Measurements from ENCODE around the gene RHPN2. TPM values are rescaled to one million over a fixed set of nuclear protein-coding genes. Genes with fewer than 3 reads are reported as not detected.

Gene RHPN2
- total RNA-seq, 2 donors from 2014 or later = 40.0 to 78.3 TPM

DNA sequence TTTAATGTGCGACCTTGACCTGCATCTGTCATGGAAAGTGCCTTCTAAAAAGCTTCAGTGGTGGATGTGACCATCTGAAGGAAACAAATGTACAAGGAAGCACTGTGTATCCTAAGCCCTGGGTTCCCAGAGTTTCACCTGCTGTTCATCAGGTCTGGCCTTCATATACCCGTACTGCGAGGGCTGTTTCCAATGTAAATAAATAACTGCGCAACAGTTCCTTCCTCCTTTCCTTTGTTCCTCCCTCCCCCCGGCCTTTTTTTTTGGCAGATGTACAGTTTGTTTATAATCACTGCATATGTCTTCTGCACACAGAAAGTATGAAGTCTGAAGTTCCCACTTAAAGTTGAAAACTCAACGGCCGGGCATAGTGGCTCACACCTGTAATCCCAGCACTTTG lies 87.4 kb downstream of the RHPN2 start:
- TF ChIP-seq CTCF (IDR thresholded peaks at IDR 0.05) = no peak
- H3K27ac ChIP-seq = peak overlapping the region; percentile 69
- intact Hi-C loops (cut with DNase I) = loop anchor here (5.0 kb wide), 1 partner anchor 140 kb away; no protein-coding TSS in a partner anchor
- peaks cover 2% of the 10 kb centered on the region for H3K4me1 ChIP-seq
- peak; percentile 74 for DNase-seq
- no peaks in the 10 kb centered on the region for H3K36me3 ChIP-seq
- no peaks in the 10 kb centered on the region for H3K9me3 ChIP-seq
- H3K27me3 ChIP-seq = no peaks in the 10 kb centered on the region
- H3K9ac ChIP-seq (ENCODE audit: low read depth in 2 of 2, low read length in 2 of 2) = peak overlapping the region in 1 of 2 donors; percentile 35
- no peak overlapping the region for H3K4me3 ChIP-seq

DNA sequence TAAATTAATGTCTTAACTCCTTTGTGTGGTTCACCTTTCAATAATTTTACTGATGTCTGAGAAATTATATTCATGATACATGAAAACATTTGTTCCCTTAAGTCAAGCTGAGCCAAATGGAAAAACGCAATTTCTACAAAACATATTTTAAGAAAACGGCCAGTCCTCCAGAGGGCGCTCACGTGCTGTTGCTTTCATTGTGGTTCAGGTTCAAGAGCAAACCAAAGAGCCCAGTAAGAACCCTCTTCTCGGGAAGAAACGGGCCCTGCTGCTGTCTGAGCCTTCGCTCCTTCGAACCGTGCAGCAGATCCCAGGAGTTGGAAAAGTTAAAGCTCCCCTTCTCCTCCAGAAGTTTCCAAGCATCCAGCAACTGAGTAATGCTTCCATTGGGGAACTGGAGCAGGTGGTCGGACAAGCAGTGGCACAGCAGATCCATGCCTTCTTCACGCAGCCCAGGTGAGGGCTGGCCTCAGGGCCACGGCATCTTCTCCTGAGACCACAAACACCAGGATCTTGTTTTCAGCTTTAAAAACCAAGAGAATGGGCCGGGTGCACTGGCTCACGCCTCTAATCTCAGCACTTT lies 88.4 kb downstream of the RHPN2 start:
- no peak overlapping the region for H3K9ac ChIP-seq (ENCODE audit: low read depth in 2 of 2, low read length in 2 of 2)
- peaks cover 3% of the 10 kb centered on the region for H3K4me1 ChIP-seq
- no peaks in the 10 kb centered on the region for H3K9me3 ChIP-seq
- peak overlapping the region; percentile 69 for H3K27ac ChIP-seq
- intact Hi-C loops (cut with DNase I) = loop anchor here (5.0 kb wide), 1 partner anchor 141 kb away; no protein-coding TSS in a partner anchor
- TF ChIP-seq CTCF (IDR thresholded peaks at IDR 0.05) = peak; percentile 66
- H3K36me3 ChIP-seq = no peaks in the 10 kb centered on the region
- DNase-seq = peak; percentile 88
- no peak overlapping the region for H3K4me3 ChIP-seq
- H3K27me3 ChIP-seq = no peaks in the 10 kb centered on the region

DNA sequence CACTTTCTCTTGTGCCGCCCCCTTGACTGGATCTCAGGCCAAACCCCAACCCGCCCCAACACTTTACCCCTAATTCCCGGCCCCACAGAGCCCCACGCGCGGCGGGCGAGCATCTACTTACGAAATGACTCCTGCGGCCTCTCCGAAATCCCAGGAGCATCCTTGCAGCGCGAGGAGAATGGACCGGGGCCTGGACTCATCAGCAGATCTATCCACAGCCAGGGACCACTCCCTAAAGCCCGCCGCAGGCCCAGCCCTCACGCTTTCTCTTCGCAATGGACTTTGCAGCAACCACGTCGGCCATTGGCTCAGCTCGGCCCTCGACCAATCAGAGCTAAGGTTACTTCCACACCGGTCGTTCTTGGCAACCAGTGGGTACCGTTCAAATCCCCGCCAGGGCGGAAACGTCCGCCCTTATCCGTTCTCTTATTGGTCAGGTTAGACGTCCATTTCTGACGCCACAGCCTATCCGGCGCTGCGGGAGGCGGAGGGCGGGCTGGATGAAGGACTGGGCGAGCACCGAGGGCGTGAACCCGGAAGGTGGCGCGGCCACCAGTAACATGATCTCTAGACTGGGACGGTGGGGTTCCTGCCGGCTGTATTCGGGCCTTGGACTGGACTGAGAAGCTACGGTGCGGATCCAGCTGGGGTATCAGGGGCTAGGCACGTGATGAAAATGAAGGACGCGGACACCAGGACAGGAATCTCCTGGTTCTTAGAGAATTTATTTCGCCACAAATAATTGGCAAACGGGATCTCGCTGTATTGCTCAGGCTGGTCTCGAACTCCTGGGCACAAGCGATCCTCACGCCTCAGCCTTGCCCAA lies 92.8 kb downstream of the RHPN2 start, which contains the start of the genes CEP89 and FAAP24:
CEP89 (minus strand) TSS at position 244 of the 826 bp plus-strand sequence; CDS start at position 160, 84 bp downstream.
FAAP24 (plus strand) TSS at position 528 of the 826 bp plus-strand sequence. CDS start 955 bp downstream, outside the sequence.
- DNase-seq = peak; percentile 99
- TF ChIP-seq CTCF (IDR thresholded peaks at IDR 0.05) = no peak
- Histone ChIP-seq H3K36me3 (no peaks in the 10 kb centered on the region), H3K9me3 (no peaks in the 10 kb centered on the region), H3K27me3 (no peaks in the 10 kb centered on the region), H3K4me3 (peak within 1 kb of the TSS; percentile 71), H3K27ac (peak within 1 kb of the TSS; percentile 40), H3K9ac (ENCODE audit: low read depth in 2 of 2, low read length in 2 of 2) (peak within 1 kb of the TSS; percentile 72 to 89), H3K4me1 (peaks cover 3% of the 10 kb centered on the region)
- intact Hi-C loops (cut with DNase I) = no loop called here

GRCh38 chr19:32971012-32971595 lies 93.6 kb downstream of the RHPN2 start:
- intact Hi-C loops (cut with DNase I) = no loop called here
- no peak for TF ChIP-seq CTCF (IDR thresholded peaks at IDR 0.05)
- H3K27ac ChIP-seq = no peak overlapping the region

DNA sequence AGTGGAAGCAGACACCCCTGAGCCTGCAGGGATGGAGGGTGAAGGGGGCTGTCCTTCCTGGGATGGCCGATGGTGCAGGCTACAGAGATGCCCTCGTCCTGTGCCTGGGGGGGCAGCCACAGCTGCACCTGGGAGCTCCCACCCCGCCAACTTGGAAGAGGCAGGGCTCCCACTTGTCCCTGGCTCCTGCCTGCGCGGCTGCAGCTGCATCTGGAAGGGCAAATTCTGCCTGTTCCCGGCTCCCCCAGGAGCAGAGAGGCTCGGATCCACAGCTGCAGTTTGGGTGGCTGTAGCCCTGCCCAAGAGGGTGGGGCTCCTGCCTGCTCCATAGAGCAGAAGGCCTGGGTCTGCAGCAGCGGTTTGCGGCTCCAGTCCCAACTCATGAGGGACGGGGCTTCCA lies 95.1 kb downstream of the RHPN2 start:
- TF ChIP-seq CTCF (IDR thresholded peaks at IDR 0.05) = no peak
- no peak overlapping the region for H3K4me3 ChIP-seq

More at GRCh38 chr19:32971012-32971595, 93.6 kb downstream of the RHPN2 start:
- H3K4me1 ChIP-seq = peaks cover 3% of the 10 kb centered on the region
- peak overlapping the region; percentile 71 for H3K4me3 ChIP-seq
- no peak for DNase-seq
- H3K27me3 ChIP-seq = no peaks in the 10 kb centered on the region
- no peaks in the 10 kb centered on the region for H3K36me3 ChIP-seq
- H3K9ac ChIP-seq (ENCODE audit: low read depth in 2 of 2, low read length in 2 of 2) = peak overlapping the region; percentile 54 to 79
- H3K9me3 ChIP-seq = no peaks in the 10 kb centered on the region

More for the DNA sequence above, 95.1 kb downstream of the RHPN2 start:
- peak overlapping the region in 1 of 2 donors; percentile 14 for H3K9ac ChIP-seq (ENCODE audit: low read depth in 2 of 2, low read length in 2 of 2)
- H3K36me3 ChIP-seq = no peaks in the 10 kb centered on the region
- H3K4me1 ChIP-seq = peaks cover 3% of the 10 kb centered on the region
- H3K9me3 ChIP-seq = no peaks in the 10 kb centered on the region
- intact Hi-C loops (cut with DNase I) = no loop called here
- no peak overlapping the region for H3K27ac ChIP-seq
- DNase-seq = no peak
- H3K27me3 ChIP-seq = no peaks in the 10 kb centered on the region
